Measurements from ENCODE around the gene ARFGAP2.

Gene ARFGAP2

DNA sequence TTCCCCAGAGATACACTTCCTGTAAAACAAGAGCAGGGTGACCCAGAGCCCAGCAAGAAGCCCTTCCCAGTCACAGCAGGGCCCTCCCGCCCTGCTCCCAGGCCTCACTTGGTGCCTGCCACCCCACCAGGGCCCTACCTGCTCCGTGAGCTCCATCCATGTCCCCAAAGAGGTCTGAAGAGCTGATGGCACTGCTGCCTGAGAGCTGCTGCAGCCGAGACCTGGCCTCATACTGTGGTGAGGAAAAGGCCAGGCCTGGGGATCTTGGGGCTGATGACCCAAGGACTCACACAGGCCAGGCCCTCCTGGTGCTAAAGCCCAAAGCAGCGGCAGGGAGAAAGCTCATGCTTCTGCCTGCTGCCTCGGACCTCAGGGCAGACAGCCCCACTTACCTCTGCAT lies 10.3 kb downstream of the ARFGAP2 start:
- no peak for DNase-seq

DNA sequence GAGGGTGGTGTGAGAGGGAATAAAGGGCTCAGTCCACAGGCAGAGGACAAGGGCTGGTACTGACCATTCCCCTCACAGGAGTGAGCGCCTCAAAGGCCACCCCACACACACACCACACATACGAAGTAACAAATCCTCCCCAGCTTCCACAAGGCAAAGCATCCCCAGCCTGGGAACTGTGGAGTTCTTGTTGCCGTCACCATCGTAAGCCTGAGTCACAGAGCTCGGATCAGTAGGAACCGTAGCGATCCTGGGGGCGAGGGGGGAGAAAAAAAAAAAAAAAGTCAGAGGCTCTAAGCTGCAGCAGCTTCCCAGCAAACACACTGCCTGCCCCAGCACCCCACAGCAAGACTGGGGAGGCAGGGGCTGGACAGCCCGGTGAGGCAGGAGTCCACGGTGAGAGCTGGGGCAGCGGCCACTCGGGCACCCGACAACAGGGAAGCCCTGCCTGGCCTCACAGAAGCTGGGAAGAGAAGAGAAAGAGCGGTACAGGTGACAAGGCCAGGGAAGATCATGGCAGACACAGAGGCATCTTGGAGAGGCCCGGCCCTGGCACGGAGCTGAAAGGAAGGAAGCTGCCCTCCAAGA lies 11.3 kb downstream of the ARFGAP2 start:
- DNase-seq = no peak

GRCh38 chr11:47164321-47164720 lies 12.4 kb downstream of the ARFGAP2 start:
- DNase-seq = no peak

DNA sequence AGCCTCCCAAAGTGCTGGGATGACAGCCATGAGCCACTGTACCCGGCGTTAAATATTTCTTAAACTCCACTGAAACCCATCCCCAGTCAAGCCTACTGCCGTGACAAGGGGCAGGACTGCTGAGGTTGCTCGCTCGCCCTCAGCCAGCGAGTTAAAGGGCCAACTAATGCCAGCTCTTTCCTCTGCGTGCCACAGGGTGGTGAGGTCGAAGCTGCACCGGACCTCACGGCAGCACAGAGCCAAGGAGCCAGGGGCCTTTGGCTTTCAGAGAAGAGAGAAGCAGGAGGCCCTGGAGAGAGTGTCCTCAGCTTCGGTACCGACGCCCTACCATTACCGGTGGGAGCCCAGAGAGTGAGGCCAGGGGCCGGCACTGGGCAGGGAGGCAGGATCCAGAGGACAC lies 12.8 kb downstream of the ARFGAP2 start:
- DNase-seq = no peak

DNA sequence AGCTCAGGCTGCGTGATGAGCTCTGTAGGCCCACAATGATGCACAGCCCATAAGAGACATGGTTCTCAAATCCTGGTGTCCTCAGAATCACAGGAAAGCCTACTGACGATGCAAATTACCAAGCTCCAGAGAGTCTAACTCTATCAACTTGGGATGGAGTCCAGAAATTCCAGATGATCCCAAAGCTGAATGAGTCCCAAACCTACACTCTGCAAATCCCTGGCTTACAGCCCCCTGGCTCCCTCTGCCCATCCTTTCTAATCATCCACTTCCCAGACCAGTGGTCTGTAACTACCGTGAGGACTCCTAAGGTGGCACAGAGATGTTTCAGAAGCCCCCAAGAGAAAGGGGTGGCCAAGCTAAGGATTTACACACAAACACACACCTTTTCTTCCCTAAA lies 13.5 kb downstream of the ARFGAP2 start:
- DNase-seq = no peak

DNA sequence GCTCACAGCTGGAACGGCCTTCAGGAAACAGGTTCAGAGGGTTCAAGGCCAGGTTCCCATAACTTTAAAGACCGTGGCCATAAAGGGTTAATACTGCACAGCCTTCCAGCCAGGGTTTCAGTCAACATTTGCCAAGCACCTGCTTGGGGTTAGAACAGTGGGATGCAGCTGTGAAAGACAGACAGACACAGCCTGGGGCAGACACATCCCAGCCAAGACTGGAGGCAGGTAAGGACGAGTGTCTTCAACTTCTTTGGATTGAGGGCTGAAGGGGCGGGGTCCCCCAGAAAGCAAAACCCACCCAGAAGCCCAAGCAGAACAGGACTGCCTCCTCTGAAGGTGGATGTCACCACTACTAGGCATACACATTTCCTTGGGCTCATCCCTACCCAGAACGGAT lies 14.3 kb downstream of the ARFGAP2 start:
- no peak for DNase-seq

GRCh38 chr11:47161890-47162289 lies 14.8 kb downstream of the ARFGAP2 start:
- DNase-seq = no peak

DNA sequence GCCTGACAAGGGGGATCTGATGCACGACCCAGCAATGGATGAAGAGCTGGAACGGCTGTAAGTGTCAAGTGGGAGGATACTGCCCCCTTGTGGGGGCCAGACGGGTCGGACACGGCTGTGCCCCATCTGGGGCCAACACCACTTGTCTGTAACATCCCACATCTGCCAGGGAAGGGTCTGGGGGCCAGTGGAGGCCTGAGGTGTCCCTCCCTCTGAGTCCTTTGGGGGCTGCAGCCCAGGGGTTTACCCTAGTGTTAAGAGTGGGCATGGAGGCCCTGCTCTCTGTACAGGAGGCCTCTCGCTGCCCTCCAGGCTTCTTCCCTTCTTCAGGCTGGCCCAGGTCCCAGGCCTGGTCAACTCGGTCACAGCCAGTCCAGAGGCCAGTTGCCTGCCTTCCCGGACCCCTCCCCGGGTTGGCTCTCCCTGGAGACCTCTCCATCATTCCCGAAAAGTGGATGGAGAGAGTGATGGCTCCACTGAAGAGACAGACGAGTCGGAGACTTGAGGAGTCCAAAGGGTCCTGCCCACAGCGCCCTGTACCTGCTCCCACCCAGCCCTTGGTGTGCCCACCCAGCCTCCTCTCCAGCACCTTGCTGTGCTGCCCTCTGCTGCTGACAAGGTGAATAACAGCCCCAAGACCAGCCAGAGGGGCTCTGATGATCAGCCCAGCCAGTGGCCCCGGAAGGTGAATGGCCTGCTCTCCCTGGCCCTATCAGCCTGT lies 15.4 kb downstream of the ARFGAP2 start:
- no peak for DNase-seq

DNA sequence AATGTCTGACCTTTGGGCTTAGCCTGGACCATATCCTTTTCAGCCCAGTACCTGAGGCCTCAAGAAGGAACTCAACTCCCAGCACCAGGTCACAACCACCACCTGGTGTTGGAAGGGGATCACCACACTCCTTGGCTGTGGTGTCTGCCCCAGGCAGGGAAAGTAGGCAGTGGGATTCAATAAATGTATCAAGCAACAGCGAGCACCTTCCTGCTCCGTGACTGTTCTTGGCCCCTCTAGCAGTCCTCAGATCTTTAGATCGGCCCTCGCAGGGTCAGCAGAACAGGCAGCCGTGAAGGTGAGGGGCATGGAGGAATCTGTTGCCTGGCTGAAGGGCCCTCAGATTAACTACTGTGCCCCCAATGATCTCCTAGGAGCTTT lies 15.9 kb downstream of the ARFGAP2 start:
- no peak for DNase-seq

- no peak for DNase-seq
These were observed 18.4 kb downstream of the ARFGAP2 start for GRCh38 chr11:47158242-47158641.

GRCh38 chr11:47157805-47158204 lies 18.9 kb downstream of the ARFGAP2 start:
- DNase-seq = no peak

DNA sequence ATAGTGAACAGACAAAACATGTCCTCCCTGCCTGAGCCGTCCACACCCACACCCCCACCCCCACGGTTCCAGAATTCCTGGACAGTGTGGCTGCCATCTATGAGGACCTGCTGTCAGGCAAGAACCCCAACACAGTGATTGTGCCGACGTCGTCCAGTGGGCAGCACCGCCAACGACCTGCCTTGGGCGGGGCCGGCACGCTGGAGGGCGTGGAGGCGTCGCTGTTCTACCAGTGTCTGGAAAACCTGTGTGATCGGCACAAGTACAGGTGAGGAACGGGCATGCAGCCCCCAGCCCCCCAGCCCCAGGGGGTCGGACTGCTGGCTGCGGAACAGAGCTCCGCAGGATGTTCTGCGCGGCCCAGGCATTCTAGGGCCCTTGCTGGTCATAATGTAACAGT lies 19.7 kb downstream of the ARFGAP2 start:
- no peak for DNase-seq

DNA sequence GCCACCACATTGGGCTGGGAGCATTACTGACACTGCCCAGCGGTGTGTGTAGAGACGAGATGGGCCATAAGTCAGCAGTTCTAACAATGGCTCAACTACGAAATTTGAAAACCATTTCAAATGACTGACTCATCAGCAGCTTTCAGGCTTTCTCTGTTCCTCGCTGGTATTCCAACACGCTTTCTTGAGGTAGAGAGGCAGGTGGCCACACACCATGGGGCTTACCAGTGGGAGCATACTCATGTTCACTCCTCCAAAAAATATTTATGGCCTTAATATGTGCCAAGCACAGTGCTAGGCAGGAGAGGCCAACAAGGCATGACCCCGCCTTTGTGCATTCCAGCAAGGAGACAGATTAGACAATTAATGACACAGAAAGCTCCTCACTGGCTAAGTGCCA lies 20.3 kb downstream of the ARFGAP2 start:
- no peak for DNase-seq

DNA sequence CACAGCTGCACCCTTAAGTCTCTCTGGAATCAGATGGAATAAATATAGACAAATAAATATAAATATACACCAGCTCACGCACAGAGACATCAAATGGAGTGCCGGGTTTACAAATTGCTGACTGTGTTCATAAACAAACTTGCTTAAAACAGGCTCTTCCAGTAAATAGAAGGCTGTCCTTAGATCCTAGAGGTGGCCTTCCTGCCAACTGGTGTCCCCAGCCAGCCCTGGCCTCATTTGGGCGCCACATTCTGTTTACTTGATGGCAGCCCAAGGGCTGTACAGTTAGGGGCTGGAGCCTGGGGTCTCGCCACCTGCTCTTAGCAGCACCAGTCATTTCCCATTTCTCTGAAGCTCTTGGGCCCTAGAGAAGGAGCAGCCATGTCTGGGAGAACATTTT lies 20.8 kb downstream of the ARFGAP2 start:
- DNase-seq = no peak

- no peak for DNase-seq
These were observed 21.8 kb downstream of the ARFGAP2 start for GRCh38 chr11:47154616-47155570.

- DNase-seq = peak; percentile 75
These were observed 23.4 kb downstream of the ARFGAP2 start for GRCh38 chr11:47152953-47153950.

- DNase-seq = no peak
These were observed 24.3 kb downstream of the ARFGAP2 start for GRCh38 chr11:47152126-47152952.

DNA sequence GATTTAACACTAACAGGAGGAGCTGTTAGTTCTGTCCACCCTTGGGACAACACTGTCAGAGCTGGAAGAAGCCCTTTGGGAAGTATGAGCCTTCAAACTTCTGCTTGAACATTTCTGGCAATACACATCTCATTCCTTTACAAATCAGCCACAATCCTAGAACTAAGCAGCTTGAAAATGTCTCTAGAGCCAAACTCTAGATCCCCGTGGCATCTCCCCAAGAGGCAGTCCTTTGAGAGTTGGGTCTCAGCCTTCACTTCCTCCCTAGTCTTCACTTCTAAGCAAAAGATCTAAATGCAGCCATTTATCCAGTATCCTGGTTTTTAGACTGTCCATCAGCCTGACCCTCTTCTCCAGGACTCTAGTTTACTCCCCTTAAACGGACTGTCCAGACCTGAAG lies 26.9 kb downstream of the ARFGAP2 start:
- no peak for DNase-seq

DNA sequence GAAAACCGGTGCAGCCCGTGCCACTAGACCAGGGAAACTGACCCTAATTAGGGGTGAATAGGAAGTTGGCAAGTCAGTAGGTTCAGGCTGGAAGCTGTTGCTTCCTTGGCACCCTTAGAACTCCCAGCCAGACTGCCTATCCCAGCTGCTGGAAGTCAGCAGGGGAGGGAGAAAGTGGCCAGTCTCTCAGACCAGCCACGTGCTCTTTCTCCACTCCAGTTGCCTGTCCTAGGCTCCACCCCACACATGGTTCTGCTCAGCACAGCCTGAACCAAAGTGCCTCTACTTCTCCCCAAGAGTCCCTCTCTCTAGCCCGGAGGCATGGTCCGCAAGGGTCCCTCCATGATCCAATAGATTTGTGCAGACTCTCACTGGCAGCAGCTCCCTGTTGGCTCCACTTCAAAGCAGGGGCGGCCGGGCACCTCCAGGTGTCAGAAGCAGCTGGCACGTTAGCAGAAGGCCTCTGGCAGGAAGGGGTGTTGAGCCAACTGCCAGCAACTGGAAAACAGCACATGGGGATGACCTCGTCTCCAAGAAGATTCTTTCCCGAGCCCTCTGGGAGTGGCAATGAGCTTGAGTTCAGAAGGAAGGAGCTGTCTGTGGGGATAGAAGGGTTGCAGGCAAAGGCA lies 27.7 kb downstream of the ARFGAP2 start:
- no peak for DNase-seq

- DNase-seq = no peak
These were observed 28.4 kb downstream of the ARFGAP2 start for GRCh38 chr11:47148270-47148669.

GRCh38 chr11:47147681-47148080 lies 29.0 kb downstream of the ARFGAP2 start:
- no peak for DNase-seq
